Retinal pigment epithelial cell (primary cell): ENCODE measurements around the gene PDE4D.
A peak's percentile ranks its signal among the peaks of the same experiment; 100 is the strongest.

Experiments
- DNase-seq: peaks from one replicate; pipeline ENCODE4 v3.0.0-alpha.2; 2010; ENCODE audit warnings: low read depth
- H3K4me3 ChIP-seq: 2 replicates; pipeline ENCODE4 v1.5.1; 2011; ENCODE audit warnings: mild to moderate bottlenecking, low read length, control low read depth, moderate library complexity
- TF ChIP-seq, protein P1 (sequence below): conservative IDR thresholded peaks from 2 replicates; pipeline ENCODE4 v1.5.1; 2011; ENCODE audit warnings: low read depth, low read length, control low read depth, inconsistent platforms

Gene PDE4D

DNA sequence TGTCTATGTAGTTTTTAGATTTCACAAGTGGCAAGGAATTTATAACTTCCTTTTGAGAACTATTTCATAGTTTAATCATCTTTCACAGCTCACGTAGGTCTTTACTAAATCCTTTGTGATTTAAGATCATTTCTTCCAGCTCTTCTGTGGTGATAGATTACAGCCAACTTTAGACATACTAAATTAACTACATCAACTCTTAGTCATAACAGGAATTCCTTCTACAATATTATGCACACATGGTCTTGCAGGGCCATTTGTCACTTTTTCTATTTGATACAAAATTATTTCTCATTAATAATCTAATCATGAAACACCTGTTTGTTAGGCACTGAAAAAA lies 208.4 kb downstream of the PDE4D start:
- no peak overlapping the region for H3K4me3 ChIP-seq
- no peak for DNase-seq
- TF ChIP-seq, protein P1, sequence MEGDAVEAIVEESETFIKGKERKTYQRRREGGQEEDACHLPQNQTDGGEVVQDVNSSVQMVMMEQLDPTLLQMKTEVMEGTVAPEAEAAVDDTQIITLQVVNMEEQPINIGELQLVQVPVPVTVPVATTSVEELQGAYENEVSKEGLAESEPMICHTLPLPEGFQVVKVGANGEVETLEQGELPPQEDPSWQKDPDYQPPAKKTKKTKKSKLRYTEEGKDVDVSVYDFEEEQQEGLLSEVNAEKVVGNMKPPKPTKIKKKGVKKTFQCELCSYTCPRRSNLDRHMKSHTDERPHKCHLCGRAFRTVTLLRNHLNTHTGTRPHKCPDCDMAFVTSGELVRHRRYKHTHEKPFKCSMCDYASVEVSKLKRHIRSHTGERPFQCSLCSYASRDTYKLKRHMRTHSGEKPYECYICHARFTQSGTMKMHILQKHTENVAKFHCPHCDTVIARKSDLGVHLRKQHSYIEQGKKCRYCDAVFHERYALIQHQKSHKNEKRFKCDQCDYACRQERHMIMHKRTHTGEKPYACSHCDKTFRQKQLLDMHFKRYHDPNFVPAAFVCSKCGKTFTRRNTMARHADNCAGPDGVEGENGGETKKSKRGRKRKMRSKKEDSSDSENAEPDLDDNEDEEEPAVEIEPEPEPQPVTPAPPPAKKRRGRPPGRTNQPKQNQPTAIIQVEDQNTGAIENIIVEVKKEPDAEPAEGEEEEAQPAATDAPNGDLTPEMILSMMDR: no peak

DNA sequence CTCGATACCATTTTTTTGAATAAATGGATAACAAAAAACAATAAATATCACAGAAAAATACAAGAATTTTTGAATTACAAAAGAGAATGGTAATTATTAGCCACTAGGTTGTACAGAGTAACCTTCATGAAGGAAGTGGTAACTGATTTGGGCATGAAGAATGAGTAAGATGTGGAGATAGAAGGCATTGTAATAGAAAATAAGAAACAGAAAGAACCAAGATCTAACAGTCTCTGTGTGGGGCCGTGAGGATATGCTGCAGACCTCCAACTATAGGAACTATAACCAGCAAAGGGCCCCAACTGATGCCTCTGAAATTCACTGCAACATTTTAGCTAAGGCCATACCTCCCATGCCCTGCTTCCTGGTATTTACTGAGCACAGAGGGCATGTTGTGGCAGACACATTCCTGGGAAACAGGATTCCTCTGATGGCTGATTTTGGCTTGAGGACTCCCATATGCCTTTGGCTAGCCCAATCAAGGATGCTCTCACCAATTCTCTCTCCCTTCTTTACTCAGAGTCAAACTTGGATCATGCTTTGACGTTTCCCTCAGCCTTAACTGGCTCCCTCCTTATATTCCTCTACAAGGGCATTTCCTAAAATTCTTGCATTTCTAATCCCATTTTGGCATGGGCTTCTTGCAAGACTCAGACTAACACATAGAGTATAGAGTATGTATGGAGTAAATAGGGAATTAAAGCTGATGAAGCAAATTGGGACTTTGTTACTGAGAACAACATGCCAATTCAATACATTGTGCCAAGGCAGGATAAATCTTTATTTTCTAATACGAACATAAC lies 208.9 kb downstream of the PDE4D start:
- no peak overlapping the region for H3K4me3 ChIP-seq
- no peak for DNase-seq
- TF ChIP-seq, protein P1: no peak

DNA sequence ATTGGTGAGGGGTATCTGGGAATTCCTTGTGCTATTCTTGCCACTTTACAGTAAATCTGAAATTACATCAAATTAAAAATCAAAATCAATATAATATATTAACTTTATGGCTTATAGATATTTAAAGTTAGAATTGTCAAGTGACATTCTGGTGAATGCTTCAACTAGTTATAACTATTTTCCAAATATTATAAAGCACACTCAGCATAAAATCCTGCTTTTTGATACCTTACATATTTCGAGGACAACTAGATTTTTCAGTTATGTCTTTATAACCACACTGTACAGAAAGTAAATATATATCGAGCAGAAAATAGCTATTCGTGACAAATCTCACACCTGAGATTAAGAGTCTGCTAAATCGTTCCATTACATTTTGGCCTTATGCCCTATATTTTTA lies 210.2 kb downstream of the PDE4D start:
- no peak for DNase-seq
- TF ChIP-seq, protein P1: no peak
- no peak overlapping the region for H3K4me3 ChIP-seq

DNA sequence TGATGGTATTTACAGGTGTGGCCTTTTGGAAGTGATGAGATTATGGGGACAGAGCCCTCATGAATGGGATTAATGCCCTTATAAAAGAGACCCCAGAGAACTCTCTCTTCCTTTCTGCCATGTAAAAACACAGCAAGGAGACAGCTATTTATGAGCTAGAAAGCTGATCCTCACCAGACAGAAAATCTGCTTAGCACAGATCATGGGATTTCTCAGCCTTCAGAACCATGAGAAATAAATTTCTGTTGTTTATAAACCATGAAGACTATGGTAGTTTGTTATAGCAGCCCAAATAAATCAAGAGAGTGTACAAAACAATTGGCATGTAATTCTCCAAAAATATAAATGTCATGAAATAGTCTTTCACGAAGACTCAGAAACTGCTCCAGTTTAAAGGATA lies 211.0 kb downstream of the PDE4D start:
- TF ChIP-seq, protein P1: no peak
- no peak for DNase-seq
- H3K4me3 ChIP-seq: no peak overlapping the region

DNA sequence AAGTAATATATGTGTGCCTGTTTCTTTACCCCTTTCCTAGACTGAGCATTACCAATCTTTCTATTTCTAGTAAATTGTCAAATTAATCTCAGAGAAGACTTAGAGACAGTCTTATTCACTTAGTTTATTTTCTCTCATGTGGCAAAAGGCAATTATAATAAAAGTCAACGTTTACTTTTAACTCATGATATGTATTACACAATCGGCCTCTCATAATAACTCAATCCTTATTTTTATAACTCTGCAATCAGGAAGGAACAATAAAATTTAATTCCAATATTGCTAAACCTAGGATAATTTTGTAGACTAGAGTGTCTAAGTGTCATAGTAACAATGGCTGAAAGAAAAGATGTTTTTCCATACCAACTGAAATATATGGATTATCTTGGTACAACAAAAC lies 214.6 kb downstream of the PDE4D start:
- DNase-seq: no peak
- no peak overlapping the region for H3K4me3 ChIP-seq
- TF ChIP-seq, protein P1: no peak

DNA sequence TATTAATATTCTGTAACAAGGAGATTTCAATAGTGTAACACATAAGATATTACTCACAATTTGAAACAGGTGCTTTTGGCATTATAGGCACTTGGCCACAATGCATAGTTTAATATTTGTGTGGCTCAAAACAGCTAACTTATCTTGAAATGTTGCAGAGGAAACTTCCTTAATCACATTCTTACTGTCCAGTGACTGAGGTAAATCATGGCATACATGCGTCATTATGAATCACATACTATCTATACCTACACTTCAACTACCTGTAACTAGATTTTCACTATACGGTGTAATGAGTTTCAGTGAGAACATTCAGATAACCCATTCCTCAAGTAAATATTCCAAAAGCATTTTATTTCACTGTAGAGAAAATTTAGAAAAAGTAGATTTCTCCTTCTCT lies 218.8 kb downstream of the PDE4D start:
- no peak overlapping the region for H3K4me3 ChIP-seq
- no peak for DNase-seq
- TF ChIP-seq, protein P1: no peak

DNA sequence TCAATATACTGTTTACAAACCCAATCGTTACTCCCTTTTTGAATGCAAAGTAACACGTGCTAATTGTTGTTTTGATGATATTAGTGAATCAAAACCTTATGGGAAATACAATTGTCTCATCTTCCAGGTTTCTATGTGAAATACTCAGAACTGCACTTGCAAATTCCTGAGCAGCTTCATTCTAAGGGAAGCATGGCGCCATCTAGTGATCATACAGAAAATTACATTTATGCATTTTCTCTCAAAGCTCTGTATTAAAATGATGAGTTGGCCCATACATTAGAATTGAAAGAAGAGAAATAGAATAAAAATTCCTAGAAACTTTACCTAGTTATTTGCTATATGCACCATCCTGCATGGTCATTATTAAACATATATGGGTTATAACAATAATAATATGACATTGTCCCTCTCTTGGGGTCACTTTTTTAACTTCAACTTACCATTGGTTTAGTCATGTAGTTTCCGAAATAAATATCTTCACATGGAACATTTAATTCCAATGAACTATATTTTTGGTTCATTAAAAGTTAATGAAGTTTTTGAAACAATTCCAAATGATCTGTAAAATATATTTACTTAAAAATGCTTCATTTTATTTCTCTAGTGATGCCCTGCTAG lies 220.0 kb downstream of the PDE4D start:
- H3K4me3 ChIP-seq: no peak overlapping the region
- TF ChIP-seq, protein P1: peak; percentile 68
- no peak for DNase-seq
